Measurements from ENCODE around the gene OR10G7. TPM values are rescaled to one million over a fixed set of nuclear protein-coding genes. Genes with fewer than 3 reads are reported as not detected.

The OR10G7 gene, protein sequence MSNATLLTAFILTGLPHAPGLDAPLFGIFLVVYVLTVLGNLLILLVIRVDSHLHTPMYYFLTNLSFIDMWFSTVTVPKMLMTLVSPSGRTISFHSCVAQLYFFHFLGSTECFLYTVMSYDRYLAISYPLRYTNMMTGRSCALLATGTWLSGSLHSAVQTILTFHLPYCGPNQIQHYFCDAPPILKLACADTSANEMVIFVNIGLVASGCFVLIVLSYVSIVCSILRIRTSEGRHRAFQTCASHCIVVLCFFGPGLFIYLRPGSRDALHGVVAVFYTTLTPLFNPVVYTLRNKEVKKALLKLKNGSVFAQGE
- total RNA-seq (2014; rRNA removed; shearing (Covaris generic)), result not detected in 2 replicates

DNA sequence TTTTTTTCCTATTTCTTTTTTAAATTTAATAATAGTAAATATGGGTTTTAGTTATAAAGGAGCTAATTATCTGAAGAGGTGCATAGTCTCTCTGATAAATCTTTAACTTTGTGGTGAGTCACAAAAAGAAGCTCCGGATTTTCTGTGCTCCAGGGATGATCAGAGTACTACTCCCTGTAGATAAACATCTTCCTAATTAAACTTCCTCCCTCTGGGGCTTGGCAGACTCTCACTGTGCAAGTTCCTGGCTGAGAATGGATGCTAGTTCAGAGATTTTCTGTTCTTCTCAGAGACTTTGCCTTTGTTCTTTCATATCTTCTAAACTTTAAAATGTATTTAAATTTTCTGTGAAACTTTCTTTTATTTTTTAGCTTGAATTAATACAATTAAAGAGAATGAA is at the start of gene OR10G7:
Gene OR10G7, minus strand, starts transcription at position 72 of the 400 bp plus-strand sequence. CDS start 2,324 bp downstream, outside the sequence.
- DNase-seq (ENCODE audit: low read depth), result no peak

DNA sequence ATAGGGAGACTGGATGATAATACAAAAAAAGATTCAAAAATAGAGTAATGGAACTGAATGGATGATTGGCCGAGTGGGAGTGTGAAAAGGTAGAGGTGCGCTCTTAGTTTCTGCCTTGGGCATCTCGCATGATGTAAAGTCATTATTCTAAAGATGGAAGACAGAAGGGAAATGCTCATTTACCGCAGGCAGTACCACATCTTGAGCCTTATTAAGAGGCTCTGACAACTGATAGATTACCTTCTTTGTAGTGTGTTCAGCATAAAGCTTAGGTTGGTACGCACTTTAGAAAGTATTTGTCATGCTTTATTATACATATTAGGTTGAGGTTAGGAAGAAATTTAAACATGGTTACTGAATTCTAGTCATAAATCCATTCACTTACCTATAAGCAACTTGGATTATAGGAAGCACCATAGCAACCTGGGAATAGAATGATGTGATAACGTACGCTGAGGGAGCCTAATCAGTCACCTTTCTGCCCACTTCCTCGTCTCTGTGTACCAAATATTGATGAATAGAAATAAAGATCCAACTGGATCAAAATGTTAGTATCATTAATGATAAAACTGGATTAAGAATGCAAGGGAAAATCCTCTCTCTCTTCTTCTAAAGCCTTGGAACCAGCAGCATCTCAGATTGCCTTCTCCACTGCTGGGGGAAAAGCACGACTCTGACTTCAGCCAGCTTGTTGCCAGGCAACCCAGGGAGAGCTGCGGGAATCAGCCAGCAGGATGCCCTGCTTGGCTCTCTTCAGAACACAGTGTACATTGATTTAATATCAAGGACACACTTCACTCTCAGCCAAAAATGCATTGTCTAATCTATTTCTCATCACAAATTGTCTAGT is 45.1 kb upstream of the OR10G7 start:
- peak; percentile 5 for DNase-seq (ENCODE audit: low read depth)

DNA sequence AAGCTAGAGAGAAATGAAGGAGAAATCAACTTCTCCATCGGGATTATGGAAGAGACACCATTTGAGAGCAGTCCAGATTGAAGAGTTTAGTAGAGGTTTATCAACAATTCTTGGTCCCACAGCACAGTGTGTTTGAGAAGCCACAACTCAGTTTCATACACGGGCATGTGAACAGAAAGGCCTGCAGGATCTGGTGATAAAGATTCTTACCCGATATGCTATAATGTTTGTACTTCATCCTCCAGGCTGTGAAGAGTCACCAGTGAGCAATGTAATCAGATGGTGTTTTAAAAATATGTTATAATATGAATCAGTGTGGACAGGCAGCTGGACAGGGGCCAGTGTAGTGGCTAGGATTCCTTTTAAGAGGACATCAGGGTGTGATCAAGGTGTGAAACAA is 44.5 kb upstream of the OR10G7 start:
- DNase-seq (ENCODE audit: low read depth), result peak; percentile 18

DNA sequence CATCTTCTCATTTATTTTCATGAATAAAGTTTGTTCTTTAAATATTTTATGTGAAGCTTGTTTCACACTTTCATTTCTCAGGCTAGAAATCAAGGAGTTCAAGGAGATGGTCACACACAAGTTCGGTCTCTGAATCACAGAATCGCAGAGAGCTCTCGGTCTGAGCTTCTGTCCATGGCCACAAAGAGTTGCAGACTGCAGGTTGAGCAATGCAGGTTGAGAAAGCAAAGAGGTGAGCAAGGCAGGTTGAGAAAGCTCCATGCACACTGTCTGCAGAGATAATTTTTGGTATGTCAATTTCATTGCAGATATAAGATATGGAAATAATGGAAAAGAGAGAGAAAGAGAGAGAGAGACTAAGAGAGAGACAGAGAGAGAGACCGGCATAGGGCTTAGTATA is 41.2 kb upstream of the OR10G7 start:
- no peak for DNase-seq (ENCODE audit: low read depth)

DNA sequence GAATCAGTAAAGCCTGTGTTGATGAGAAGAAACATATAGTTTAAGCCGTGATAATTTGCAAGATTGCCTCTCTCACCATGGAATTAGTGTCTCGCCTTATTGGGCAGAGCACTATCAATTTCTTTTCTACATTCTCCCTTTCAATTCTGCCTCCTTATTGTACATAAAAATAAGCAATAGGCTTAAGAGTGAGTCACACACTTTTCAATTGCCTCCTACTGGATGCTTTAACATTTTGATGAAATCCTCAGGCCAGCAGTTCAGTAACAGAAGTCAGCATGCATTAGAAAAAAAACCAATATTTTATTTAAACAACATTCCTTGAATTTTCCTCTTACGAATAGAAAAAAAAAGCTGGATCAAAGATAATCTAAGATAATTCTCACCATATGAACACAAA is 40.4 kb upstream of the OR10G7 start:
- DNase-seq (ENCODE audit: low read depth), result no peak

DNA sequence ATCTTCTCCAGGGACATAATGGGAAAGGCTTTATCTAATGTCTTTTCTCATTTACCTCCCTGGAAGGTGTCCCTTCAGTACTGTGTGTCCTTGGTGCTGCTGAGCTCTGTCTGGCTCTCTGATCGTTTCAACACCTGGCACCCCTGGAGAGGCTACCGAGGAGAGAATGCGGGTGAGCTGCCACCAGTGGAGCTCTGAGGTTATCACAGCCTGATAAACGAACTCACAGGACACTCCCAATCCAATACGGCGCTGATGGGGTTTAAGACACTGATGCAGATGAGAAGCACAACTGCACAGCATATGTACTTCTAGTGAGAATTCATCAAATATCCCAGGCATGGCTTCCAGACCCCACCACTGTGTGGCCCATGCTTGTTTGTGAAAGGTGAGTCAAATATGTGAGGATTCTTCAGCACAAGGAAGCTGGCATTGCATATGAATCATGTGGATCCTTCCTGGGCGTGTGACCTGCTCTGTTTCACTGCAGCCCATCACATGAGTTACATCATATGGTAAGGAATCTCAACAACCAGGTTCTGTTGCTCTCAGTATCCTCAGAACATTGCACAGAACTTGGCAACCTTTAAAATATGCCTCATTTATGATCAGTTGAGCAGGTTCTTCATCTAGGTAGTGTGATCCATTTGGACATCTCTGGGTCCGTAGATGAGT is 39.3 kb upstream of the OR10G7 start:
- no peak for DNase-seq (ENCODE audit: low read depth)

DNA sequence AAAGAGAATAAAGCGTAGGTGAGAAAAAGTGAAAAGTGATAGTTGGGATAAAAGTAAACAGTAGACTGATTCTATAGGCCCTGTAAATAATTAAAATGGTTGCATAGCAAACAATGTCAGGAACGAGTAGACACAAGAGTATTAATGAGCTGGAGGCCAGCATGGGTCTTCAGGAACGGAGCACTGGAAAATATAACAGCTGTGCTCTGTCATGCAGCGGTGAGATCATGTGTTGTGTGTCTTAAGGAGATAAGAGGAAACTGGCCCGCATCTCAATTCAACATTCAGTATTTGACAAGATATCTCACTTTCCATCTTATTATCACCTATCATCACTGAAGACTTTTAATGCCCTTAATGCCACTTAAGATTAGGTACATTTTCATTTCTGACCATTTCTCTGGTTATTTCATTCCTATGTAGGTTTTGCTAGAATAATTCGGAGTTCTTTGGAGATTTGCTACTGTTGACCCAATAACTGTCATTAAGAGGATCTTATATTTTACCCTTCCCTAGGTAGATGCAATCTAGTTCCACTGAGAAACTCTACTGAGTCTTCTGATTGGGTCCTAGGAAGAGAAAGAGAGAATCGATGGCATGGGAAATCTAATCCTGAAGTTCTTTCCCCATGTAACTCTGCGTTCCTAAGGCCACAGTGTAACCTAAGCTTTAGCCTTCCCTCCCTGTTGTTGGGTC is 38.7 kb upstream of the OR10G7 start:
- DNase-seq (ENCODE audit: low read depth), result no peak

DNA sequence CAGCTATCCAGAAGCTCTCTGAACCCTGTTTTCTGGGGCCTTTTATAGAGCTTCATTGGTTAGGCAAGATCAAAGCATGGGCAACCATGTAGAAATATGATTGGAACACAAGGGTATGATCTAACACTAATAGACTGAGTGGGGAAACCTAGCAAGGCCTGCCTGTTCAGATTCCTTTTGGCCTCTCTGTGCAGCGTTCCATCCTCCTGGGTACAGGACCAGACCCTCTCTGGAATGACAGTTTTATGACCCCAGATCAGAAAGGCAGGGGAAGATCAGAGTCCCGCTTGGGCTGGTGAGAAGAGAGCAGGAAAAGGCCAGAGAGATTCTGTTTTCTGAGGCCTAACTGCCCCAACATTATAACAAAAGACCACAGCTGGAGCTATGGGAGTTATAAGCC is 37.5 kb upstream of the OR10G7 start:
- DNase-seq (ENCODE audit: low read depth), result no peak

DNA sequence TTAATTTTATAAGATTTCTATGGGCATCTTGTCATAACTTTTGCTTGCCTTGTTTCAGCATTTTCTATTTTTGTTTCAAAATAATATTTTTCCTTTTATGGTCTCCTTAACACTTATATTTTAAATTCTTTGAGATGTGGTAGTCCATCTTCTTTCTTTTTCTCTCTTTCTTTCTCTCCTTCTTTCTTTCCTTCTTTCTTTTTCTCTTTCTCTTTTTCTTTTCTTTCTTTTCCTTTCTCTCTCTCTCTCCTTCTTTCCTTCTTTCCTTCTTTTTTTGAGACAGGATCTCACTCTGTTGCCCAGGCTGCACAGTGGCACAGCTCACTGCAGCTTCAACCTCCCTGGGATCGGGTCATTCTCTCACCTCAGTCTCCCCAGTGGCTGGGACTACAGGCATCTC is 36.1 kb upstream of the OR10G7 start:
- DNase-seq (ENCODE audit: low read depth), result no peak

DNA sequence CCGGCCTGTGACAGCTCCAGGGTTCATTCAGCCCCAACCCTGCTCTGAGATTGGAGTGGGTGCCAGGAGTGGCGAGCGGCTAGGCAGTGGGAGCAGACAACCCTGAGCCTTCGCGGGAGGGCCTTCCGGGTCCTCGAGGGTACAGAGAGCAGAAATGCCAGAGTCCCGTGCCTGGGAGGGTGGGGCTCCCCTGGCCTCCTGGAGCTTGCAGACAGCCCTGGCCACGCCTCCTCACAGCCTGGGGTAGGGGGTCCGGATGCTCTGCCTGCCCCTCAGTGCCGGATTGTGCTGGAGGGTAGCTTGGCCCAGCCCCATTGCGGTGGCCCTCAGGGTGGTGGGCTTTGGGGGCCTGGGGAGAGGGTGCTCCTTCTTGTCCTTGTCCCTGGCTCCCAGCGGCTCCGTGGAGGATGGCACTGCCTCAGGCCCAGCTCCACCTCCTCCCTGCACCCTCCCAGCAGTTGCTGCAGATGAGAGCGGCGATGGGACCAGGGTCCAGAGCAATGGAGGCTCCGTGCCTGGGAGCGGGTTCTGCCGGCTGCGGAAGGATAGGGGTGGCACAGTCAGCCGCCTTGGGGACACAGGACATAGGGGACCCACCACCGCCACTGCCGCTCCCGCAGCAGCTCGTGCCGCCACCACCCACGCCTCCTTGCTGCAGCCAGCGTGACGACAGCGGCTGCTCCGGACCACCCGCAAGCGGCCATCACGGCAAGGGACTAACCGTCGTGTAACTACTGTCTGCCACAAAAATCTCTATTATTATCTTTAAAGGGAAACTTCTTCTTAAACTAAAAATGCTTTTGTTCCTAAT is 34.9 kb upstream of the OR10G7 start:
- no peak for DNase-seq (ENCODE audit: low read depth)

DNA sequence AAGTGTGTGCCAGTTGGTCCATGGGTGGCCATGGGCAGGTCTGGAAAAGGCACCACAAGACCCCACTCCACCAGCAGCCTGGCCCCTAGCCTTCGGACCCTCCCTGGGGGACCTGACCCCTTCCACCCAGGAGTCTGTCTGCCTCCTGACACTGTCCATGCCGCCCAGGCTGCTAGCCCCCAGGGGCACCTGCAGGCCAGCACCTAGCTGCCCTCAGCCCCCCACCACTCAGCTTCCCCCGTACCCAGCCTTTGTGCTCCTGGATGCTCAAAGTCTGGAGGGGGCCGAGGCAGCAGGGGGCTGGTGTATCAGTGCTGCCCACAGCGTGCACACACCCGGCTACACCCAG is 34.3 kb upstream of the OR10G7 start:
- no peak for DNase-seq (ENCODE audit: low read depth)

DNA sequence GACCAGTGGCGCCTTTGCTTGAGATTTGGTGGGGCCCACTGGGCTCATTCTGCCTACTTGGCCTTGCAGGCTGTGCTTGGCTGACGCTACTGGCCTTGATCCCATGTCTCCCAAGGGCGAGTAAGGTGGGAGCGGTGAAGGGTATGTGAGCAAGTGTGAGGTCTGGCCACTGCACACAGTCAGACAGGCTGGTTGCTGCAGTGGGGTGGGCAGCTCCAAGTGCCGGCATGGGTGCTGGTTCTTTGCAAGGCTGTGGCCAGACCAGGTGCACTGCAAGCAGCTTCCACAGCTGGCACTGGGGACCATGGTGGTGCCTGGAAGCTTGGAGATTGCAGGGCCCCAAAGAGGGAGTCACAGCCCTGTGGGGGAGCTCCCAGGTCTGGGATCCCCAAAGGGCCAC is 33.4 kb upstream of the OR10G7 start:
- no peak for DNase-seq (ENCODE audit: low read depth)

DNA sequence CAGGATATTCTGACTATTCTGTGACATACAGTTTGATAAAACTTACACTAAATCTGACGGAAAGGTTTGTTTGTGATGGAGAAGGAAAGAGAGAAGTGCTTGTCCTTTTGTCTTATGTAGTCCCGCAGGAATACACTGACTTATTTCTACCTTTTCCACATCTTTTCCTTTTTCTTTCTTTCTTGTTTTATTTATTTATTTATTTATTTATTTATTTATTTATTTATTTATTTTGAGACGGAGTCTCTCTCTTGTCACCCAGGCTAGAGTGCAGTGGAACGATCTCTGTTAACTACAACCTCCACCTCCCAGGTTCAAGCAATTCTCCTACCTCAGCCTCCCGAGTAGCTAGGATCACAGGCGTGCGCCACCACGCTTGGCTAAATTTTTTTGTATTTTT is 31.0 kb upstream of the OR10G7 start:
- no peak for DNase-seq (ENCODE audit: low read depth)

DNA sequence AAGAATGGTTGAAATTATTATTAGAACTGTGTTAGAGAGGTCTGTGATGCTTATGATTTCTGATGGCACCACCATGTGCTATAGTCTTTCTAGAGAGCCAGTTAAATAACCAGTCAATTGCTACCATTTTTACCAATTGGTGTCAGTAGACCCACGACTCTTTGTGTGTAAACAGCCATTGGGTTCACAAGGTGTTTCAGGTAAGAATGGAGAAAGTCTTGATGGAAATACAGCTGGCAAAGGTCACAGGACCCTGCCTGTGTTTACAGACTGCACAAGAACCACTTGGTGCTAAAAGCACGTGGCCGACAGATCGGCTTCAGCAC is 30.5 kb upstream of the OR10G7 start:
- no peak for DNase-seq (ENCODE audit: low read depth)

DNA sequence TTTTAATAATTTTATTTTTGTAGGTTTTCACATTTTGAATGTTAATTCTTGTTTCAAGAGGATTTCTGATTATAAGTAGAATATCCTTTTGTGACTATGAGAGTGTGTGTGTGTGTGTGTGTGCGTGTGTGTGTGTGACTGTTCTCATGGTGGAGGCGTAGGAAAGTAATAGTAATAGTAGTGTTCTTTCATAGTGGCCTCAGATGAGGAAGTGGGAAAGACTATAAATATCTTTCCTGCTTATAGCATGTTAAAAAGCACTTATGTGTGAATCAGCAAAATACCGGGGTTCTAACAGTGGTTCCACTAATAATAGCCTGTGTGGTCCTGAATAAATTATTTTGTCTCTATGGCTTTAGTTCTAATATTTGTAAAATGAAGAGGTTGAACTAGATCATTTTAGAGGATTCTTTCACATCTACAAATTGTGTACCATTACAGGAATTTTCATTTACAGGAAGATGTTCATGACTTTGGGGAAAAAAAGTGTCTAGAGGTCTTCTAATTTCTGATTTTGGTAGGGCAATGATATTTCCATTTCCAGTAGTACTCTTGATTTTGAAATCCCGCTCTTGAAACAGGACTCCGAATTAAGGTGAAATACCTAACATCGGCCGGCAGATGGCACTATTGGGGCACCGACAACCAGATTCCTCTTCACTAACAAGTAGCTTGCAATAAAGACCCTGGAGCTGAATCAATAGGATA is 29.9 kb upstream of the OR10G7 start:
- peak; percentile 62 for DNase-seq (ENCODE audit: low read depth)

DNA sequence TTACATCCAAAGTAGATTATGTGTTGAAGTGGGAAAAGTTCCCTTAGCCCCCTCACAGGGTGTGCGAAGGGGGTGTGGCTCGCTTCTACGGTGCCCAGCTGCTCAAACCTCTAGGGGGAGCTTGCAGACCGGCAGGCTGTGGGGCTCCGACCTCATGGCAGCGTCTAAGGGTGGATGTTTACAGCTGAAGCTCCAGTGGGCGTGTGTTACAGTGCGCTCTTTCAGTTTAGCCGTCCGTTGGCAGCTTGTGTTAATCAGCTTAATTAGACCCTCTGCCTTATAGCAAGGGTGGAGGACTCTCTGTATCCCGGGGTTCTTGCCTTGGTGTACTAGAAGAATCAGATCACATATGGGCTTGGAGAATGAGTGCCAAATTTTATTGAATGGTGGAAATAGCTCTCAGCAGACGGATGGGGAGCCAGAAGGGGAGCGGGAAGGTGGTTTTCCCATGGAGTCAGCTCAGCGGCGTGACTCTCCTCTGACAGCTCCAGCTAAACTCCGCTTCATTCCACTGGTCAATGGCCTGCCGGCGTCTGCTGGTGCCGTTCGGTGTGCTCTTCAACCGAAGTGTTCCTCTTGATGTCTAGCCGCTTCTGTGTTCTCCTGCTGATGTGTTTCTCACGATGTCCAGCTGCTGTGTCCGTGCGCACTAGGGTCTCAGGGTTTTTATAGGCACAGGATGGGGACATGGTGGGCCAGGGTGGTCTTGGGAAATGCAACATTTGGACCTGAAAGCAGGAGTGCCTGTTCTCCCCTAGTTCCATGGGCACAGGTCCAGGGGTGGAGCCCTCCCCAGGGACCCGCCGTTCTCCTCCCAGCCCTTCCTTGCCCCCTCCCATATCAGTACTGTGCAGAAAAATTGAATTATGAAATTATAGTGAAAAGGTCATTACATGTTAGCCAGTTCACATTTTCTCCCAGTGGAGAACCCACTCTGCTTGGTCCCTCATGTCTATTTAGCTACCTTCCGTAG is 28.6 kb upstream of the OR10G7 start:
- peak; percentile 50 for DNase-seq (ENCODE audit: low read depth)

DNA sequence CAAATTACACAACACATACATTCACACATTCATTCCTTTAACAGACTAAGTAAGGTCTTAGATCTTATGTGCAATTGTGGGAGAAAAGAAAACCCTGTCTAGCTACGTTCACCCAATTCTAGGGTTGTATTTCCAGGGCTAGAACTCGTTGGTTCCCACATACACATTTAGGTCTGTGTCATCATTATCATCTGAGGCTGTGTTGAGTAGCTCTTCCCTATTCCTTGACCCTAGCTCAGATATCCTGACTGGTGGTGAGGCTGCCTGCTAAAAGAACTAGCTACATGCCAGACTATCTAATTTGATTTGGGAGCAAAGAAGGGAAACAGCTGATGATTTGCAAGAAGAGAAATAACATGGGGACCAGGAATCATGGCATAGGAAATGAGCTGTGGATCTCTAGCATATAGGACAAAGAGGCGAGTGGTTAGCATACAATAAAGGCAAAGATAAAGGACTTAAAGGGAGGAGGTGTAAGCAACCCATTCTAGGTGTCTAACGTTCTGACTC is 27.5 kb upstream of the OR10G7 start:
- no peak for DNase-seq (ENCODE audit: low read depth)

DNA sequence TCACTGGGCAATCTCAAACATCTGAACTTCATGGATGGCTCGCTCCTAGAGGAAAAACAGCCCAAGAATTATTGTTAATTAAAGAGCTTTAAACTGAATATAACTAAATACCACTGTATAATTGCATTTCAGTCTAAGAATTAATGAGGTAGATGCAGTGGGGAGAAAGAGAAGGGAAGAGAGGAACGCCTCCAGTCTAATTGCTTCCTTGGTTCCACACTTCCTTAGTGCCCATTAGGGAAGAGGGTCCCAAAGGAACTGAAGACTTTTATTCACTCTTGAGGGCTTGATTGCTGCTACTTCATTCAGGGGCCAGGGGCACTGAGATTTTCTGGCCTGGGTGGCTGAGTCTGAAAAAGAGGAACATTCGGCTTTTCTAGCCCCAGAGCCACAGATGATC is 11.8 kb upstream of the OR10G7 start:
- no peak for DNase-seq (ENCODE audit: low read depth)

DNA sequence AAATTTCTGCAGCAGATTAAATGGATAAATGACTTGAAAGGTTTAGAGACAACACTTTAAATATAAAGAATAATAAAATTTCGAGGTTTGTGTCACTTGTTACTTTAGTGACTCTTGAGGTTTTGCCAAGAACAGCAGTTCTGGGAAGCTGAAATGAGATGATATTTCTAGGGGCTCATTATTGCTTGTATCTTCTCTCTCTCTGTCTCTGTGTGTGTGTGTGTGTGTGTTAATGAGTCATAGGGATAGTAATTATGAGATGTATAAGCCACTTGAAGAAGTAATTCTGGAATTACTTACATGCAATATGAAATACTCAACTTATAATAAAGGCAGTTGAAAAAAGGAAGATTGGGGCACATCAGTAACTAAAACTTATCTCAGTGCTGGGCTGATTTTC is 9.6 kb upstream of the OR10G7 start:
- no peak for DNase-seq (ENCODE audit: low read depth)

Measured in M059J (cell line).